HTERT RPE-1 (cell line): ENCODE data around the gene TMEM244.
"Not testable (repeated sequence)": the region's sequence is repeated elsewhere in the genome, so short reads cannot be mapped to it uniquely, and the experiment has no call there.

Experiments
- in situ Hi-C: fragments of 300-500 bp; cut with MboI; formaldehyde crosslinking; loops from 4 replicates; pipeline ENCODE4 v1.14.3; 2020; ENCODE audit warnings: low sequenced_read_pairs

The TMEM244 gene

DNA sequence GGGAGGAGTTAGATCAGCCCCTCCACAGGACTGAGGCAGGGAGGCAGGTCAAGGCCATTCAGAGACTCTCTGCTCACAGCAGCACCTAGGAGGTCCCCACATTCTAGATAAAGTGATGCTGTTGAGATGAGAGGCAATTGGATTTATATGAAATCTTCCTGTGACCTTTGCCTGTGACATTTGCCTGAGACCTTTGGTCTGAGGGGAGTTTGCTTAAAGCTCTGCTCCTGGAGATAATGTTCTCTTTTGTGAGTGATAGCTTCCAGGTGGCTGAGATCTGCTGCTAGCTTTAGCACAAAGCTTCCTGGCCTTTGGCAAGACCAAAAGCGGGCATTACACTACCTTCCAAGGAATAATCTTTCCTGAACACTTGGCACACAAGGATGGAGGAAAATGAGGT lies 43.3 kb downstream of the TMEM244 start:
- in situ Hi-C loops, result no loop called here

DNA sequence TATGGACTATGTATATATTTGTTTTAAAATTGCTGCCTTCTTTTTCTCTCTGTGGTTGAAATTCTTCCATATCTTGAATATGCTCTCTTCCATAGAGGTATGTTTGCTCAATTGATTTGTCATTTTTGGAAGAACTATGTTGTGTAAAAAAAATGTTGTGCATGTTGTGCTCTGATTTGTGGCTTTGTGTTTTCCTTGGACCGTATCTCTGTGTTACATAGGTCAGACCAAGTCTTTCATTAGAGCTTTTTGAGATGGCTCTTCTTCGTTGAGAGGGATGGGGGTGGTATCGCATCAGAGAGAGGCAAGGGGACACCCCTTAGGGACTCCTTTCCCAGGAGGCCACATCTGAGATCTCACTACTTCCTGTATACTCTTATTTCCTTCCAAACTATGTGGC lies 43.8 kb downstream of the TMEM244 start:
- in situ Hi-C loops, result no loop called here

DNA sequence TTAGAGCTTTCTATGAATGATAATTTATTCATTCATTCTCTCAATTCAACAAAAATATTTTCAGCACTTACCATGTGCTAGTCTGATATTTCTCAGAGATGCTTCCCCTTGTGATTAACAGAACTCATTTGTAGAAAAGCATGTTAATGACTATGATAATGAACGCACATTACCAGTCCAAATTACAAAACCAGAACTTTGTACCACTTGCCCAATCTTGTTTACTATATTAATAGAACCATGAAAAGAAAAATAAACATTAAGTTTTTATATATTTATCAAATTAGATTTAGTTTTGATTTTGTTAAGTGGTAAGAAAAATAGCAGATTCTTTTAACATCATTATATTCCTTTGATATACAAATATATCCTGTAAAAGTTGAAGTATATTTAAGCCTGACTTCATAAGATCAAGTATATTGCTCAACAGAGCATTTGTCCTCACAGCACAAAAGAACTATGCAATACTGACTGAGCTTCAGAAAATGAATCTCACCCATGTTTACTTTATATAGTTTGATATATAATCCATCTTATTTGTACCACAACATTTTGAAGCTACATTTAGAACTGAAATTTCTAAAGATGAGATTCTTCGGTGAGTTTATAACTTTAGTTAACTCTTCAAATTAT lies 48.9 kb downstream of the TMEM244 start:
- in situ Hi-C loops, result no loop called here

DNA sequence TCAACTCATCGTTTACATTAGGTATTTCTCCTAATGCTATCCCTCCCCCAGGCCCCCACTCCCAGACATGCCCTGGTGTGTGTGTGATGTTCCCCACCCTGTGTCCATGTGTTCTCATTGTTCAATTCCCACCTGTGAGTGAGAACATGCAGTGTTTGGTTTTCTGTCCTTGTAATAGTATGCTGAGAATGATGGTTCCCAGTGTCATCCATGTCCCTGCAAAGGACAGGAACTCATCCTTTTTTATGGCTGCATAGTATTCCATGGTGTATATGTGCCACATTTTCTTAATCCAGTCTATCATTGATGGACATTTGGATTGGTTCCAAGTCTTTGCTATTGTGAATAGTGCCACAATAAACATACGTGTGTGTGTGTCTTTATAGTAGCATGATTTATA lies 54.0 kb downstream of the TMEM244 start:
- in situ Hi-C loops, result not testable (repeated sequence)

DNA sequence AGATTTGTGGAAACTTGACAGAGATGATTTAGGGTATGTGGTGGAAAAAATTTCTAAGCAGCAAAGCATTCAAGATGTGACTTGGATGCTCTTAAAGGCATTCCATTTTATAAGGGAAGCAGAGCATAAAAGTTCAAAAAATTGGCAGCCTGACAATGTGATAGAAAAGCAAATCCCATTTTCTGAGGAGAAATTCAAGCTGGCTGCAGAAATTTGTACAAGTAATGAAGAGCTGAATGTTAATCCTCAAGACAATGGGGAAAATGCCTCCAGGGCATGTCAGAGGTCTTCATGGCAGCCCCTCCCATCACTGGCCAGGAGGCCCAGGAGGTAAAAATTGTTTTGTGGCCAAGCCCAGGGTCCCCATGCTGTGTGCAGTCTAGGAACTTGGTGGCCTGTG lies 58.2 kb downstream of the TMEM244 start:
- in situ Hi-C loops, result not testable (repeated sequence)

DNA sequence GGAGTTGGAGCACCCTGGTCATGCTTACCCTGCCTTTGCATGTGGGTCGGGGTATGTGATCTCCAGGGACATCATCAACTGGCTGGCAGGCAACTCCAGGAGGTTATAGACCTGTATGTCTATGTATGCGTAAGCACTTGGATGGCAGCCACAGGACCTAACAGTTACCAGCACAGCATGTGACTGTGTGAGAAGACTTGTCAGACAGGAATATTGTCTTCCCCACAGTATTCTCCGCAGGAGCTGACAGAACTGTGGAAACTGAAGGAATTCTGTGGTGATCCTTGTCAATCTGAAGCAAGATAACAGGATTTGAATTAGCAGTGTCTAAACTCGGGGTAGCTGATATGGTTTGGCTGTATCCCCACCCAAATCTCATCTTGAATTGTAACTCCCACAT lies 59.2 kb downstream of the TMEM244 start:
- in situ Hi-C loops, result no loop called here

DNA sequence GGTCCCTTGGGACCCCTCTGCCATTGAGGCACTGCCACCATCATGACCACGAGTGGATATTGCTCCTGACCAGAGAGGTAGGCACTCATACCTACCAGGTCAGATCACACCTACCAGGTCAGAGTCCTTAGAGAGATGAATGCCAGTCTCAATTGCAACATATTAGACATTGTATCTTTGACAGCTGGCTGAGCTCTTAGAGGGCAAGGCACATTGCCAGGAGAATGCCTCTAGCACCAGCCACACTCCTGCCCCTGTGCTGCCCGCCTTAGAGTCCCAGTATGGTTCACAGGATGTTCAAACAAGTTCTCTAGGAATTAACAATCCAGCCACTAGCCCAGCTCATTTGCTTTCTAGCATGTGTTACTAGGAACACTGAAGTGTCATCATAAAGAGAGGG lies 65.9 kb downstream of the TMEM244 start:
- in situ Hi-C loops, result no loop called here

DNA sequence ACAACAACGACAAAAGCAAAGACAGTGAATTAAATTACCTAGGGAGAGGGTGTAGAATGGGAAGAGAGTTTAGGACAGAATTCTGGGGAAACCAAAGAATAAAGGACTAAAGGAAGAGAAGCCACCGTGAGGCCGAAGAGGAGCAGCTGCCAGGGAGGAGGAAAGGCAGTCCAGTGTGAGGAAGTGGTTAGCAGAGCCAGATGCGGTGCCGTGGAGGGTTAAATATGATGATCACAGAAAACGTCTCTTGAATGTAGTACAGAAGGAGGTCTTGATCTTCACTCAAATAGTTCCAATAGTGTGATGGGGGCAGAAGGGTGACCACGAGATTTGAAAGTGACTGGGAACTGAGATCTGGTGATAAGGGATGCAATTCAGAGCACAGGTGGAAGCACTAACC lies 67.7 kb downstream of the TMEM244 start:
- in situ Hi-C loops, result no loop called here

DNA sequence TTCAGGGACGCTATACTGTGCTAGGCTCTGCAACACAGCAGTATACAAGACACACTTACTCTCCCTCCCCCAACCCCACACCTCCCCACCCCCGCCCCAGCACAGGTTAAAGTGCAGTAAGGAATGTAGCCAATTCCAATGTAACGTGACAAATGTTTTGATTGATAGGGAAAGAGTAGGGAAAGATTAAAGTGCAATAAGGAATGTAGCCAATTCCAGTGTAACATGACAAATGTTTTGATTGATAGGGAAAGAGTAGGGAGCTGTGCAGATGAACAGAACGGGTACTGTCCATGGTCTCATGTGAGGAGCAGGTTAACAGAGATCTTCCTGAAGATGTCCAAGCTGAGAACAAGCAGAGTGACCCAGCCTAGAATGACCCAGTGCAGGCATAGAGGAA lies 69.1 kb downstream of the TMEM244 start:
- in situ Hi-C loops, result no loop called here

DNA sequence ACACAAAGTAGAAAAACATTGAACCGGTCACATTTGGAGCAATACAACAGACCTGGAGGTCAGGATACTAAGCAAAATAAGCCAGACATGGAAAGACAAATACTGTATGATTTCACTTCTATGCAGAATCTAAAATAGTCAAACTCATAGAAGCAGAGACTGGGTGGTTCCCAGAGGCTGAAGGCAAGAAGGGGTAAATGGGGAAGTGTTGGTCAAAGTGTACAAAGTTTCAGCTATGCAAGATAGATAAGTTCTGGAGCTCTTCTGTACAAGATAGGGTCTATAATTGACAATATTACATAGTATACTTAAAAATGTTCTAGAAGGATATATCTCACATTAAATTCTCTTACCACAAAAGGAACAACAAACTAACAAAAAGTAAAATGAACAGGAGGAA lies 70.3 kb downstream of the TMEM244 start:
- in situ Hi-C loops, result no loop called here

DNA sequence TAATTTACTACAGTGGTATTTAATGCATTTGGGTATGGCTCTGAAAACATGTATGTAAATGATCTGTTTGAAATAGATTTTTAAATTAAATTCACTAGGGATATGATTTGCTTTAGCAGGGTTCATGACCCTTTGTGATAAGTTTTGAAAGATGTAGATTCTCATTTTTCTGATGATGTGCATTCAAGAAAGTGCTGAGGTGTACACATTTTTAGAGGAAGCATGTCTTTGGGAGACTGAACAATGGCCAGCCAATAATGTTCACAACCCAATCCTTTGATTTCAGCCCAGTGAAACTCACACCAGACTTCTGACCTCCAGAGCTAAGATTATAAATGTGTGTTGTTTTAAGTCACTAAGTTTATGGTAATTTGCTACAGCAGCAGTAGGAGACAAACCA lies 71.1 kb downstream of the TMEM244 start:
- in situ Hi-C loops, result no loop called here

DNA sequence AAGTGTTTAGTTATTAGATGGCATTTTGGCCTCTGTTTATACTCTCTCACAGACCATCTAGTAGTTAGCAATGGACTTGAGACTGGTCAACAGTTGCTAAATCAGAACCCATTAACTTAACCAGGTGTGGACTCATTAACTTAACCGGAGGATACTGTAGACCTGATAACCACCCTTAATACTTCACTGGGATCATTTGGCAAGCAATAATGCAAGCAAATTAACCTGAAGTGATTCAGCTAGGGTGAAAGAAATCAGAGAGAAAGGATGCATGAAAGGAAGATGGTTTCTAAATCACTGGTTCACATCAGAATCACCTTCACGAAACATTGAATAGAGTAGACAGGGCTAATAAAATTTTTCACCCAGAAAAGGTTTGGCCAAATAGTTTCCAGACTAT lies 73.3 kb downstream of the TMEM244 start:
- in situ Hi-C loops, result no loop called here

DNA sequence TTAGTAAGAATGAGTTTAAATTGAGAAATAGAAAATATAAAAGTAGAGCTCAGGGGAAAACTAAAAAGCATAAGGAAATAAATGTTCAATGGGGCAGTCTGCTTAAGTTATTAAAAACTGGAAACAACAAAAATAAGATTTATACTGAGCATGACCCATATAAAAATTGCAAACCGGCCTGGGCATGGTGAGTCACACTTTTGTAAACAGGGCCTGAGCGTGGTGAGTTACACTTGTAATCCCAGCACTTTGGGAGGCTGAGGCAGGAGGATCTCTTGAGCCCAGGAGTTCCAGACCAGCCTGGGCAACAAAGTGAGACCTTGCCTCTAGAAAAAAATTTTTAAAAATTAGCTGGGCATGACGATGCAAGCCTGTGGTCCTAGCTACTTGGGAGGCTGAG lies 74.6 kb downstream of the TMEM244 start:
- in situ Hi-C loops, result no loop called here

DNA sequence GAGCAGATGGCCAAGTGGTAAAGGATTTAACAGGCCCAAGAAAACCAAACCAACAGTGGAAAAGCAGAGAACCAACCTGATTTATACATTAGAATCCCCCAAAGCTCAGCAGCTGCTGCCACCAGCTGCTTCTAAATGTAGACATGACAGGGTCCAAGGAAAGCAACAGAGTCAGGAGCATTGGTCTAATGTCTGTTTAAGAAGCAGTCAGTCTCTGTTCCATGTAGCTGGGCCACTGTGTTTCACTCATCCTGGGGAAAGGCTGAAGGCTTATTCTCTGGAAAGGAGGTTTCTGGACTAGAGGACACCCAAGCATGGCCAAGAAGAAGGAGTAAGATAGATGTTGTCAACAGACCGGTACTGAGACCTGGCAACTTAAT lies 75.4 kb downstream of the TMEM244 start:
- in situ Hi-C loops, result no loop called here

DNA sequence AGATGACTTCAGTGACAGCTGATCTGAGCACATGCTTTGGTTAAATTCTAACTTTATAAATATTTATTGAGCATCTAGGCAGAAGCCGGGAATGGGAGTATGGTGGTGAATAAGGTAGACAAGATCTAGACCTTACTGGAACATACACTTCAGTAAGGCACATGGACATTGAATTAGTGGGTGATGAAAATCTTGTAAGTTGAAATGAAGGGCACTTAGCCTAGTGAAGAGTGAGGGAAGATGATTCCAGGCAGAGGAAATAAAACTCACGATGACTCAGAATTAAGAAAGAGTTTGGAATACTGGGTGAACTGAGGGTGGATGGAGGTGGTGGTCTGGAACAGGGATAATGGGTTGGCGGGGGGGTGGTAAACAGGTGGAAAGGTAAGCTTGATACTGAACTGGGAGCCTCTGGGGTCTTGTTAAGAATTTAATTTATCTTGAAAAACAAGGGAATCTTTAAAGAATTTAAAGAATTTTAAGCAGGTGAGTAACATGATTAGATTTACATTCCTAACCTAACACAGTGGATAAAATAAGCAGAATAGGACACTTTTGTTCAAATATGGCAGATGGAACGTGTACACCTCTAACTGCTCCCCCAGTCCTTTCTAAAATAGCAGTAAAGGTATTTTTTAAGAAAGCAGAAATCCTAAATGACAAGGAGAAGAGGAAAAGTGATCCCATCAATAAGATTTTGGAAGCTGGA lies 75.9 kb downstream of the TMEM244 start:
- in situ Hi-C loops, result no loop called here
